Fibroblast of villous mesenchyme (primary cell): ENCODE results near the gene TPM3. TPM values are rescaled to one million over a fixed set of nuclear protein-coding genes. Genes with fewer than 3 reads are reported as not detected.
"Not testable (repeated sequence)": the region's sequence is repeated elsewhere in the genome, so short reads cannot be mapped to it uniquely, and the experiment has no call there.

Source experiments
- DNase-seq: peaks from one replicate; pipeline ENCODE4 v3.0.0-alpha.2; 2010; ENCODE audit warnings: low read depth
- H3K4me3 ChIP-seq: 2 replicates; pipeline ENCODE4 v1.5.1; 2011; ENCODE audit warnings: low read depth, mild to moderate bottlenecking, low read length
- total RNA-seq: library from RNA; depleted of rRNA; stranded (reverse); fragments of >200 nt; gene quantifications from 2 replicates; pipeline ENCODE4 v1.2.3, GENCODE V29; 2012
- TF ChIP-seq, protein P1 (sequence below): IDR thresholded peaks from 2 replicates; pipeline ENCODE4 v1.5.1; 2012; ENCODE audit warnings: low read depth, mild to moderate bottlenecking, low read length; ENCODE audit not compliant: insufficient read depth

The TPM3 gene
- total RNA-seq, 1 donor = 503 TPM

DNA sequence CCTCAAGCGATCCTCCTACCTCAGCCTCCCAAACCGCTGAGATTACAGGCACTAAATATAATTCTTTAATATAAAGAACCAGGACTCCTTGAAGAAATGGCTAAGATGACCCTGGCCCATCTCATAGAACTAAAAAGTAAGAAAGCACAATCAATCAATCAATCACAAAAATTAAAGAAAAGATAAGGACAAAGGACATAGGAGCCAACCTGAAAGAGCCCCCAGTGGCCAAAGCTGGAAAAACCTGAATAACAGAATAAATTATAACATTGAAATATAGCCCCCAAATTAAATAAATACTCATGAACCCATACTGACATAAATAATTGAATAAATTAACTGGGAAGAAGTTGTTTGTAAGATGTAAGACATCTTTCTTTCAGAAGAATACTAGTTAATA is 45.9 kb downstream of the TPM3 start:
- no peak overlapping the region for H3K4me3 ChIP-seq
- no peak for DNase-seq
- TF ChIP-seq, protein P1, sequence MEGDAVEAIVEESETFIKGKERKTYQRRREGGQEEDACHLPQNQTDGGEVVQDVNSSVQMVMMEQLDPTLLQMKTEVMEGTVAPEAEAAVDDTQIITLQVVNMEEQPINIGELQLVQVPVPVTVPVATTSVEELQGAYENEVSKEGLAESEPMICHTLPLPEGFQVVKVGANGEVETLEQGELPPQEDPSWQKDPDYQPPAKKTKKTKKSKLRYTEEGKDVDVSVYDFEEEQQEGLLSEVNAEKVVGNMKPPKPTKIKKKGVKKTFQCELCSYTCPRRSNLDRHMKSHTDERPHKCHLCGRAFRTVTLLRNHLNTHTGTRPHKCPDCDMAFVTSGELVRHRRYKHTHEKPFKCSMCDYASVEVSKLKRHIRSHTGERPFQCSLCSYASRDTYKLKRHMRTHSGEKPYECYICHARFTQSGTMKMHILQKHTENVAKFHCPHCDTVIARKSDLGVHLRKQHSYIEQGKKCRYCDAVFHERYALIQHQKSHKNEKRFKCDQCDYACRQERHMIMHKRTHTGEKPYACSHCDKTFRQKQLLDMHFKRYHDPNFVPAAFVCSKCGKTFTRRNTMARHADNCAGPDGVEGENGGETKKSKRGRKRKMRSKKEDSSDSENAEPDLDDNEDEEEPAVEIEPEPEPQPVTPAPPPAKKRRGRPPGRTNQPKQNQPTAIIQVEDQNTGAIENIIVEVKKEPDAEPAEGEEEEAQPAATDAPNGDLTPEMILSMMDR = peak; percentile 46

DNA sequence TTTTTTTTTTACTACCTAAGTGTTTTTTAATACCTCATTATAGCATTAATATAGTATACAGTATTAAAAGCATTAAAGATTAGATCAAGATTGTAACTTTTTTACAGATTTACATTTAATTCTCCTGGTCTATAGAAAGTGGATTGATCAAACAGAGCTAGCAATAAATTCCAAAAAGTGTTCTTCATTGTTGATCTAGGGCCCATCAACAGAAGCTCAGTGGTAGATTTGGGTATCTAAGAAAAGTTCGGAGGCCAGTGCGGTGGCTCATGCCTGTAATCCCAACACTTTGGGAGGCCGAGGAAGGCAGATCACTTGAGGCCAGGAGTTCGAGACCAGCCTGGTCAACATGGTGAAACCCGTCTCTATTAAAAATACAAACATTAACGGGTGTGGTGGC is 49.5 kb downstream of the TPM3 start:
- TF ChIP-seq, protein P1 = no peak
- no peak overlapping the region for H3K4me3 ChIP-seq
- no peak for DNase-seq

DNA sequence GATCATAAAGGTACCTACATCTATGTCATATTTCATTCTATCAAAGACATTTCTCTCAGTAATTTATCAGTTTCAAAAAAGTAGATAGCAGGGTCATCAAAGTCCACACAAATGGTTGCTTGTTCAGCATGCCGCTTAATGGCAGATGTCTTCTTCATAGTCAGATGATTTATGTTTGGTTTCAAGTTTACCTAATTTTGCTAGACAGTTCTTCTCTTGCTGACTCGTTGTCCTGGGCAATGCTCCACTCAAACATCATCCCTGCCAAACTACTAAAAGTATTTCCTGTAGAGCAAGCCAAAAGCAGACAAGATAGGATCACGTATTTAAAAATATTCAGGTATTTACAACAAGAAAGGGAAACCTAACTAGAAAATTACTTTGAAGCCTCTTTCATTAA is 50.7 kb downstream of the TPM3 start:
- no peak overlapping the region for H3K4me3 ChIP-seq
- DNase-seq = peak; percentile 22
- TF ChIP-seq, protein P1 = no peak

DNA sequence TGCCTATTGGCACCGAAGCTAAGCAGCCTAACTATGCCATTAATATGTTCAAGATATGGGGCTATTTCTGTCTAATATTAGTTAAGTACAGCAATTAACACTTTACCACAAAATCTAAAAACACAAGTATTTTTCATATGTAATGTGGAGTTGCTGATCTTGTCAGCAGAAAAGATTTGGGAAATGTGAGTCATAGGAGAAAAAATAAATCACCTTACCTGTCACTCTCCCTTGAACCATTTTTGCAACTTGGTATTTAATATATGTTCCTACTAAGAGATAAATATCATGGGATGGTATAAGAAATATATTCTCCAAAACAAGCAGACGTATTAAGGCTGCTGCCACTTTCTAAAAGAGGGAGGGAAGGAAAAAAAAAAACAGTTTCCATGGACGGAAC is 54.0 kb downstream of the TPM3 start:
- DNase-seq = no peak
- H3K4me3 ChIP-seq = no peak overlapping the region
- TF ChIP-seq, protein P1 = no peak

DNA sequence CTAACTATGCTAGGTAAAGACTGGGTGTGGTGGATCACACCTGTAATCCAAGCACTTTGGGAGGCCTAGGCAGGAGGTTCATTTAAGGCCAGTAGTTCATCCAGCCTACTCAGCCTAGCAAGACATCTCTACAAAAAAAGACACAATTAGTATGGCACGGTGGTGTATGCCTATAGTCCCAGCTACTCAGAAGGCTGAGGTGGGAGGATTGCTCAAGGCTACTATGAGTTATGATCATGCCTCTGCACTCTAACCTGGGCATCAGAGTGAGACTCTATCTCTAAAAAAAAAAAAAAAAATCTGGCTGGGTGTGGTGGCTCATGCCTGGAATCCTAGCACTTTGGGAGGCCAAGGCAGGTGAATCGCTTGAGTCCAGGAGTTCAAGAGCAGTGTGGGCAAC is 58.6 kb downstream of the TPM3 start:
- no peak for DNase-seq
- TF ChIP-seq, protein P1 = no peak

DNA sequence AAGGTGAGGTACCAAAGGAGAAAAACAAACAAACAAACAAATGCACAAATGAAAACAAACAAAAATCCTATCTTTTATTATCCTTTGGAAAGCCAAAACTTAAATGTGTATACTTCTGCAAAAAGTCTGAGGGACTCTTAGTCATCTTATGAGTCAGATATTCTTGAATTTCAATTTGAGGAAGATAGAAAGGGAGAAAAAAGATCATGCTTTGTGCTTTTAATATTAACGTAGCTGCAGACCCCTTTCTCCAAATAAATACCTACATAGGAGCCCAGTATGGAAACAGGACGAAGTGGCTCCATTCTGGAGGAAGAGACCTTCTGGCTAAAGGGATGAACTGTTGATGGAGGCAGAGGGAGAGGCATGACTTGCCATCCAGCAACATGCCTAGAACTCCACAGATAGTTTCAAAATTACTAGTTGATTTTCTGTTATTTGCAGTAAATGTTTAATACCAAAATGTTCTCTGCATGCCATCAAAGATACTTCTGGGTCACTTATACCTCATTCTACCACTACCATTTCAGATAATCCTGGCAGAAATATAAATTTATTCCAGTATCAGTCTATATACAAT is 62.4 kb downstream of the TPM3 start:
- no peak overlapping the region for H3K4me3 ChIP-seq
- DNase-seq = no peak
- TF ChIP-seq, protein P1 = no peak

More for the DNA sequence above, 58.6 kb downstream of the TPM3 start:
- no peak overlapping the region for H3K4me3 ChIP-seq

DNA sequence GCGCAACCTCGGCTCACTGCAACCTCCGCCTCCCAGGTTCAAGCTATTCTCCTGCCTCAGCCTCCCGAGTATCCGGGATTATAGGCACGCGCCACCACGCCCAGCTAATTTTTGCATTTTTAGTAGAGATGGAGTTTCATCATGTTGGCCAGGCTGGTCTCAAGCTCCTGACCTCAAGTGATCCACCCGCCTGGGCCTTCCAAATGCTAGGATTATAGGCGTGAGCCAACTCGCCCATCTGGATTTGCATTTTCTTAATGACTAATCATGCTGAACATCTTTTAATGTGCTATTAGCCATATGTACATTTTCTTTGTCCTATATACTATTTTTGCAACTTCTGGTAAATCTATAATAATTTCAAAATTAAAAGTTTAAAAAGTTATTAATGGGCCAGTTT is 68.7 kb downstream of the TPM3 start:
- H3K4me3 ChIP-seq, DNase-seq: not testable (repeated sequence)

DNA sequence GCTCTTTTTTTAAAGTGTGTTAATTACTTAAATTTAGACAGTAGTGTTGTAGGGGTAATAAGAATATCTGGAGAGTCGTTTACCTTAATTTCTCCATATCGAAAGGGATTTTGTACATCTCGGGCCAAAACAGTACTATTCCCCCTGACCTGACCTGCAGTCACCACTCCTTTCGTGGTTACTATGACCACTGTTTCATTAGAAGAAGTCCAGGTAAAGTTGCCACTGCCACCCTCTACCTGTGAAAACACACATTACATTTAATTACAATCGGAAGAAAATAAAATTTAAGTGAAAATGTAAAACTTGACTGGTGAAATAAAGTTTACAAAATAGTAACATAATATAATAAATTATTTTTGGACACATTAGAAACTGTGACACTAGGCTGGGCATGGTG is 74.3 kb downstream of the TPM3 start:
- no peak overlapping the region for H3K4me3 ChIP-seq
- no peak for DNase-seq
- TF ChIP-seq, protein P1 = no peak
